ENCODE measurements around the gene NECTIN3.

Gene NECTIN3, protein sequence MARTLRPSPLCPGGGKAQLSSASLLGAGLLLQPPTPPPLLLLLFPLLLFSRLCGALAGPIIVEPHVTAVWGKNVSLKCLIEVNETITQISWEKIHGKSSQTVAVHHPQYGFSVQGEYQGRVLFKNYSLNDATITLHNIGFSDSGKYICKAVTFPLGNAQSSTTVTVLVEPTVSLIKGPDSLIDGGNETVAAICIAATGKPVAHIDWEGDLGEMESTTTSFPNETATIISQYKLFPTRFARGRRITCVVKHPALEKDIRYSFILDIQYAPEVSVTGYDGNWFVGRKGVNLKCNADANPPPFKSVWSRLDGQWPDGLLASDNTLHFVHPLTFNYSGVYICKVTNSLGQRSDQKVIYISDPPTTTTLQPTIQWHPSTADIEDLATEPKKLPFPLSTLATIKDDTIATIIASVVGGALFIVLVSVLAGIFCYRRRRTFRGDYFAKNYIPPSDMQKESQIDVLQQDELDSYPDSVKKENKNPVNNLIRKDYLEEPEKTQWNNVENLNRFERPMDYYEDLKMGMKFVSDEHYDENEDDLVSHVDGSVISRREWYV

GRCh38 chr3:111071257-111072030, at the start of gene NECTIN3:
Gene NECTIN3 (plus strand): TSS chr3:111071816. CDS start chr3:111072018, 202 bp downstream.
- DNase-seq: peak; percentile 92

DNA sequence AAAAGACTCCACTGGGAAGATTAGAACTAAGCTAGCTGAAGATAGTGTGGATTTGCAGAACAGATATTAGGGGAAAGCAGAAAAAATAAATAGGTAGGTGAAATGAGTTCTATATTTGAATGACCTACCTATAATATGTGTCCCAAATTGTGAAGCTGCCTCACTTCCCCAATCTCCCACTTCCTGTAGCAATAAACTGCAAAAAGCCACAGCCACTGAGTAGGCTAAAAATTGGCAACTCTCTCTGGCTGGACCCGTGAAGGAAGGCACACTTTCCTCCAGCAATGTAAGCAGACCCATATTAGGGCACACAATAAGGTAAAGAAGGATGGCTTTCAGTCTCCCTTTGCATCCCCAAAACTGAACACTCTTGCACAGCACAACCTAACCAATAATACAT, 43.7 kb upstream of the NECTIN3 start:
- DNase-seq: no peak

DNA sequence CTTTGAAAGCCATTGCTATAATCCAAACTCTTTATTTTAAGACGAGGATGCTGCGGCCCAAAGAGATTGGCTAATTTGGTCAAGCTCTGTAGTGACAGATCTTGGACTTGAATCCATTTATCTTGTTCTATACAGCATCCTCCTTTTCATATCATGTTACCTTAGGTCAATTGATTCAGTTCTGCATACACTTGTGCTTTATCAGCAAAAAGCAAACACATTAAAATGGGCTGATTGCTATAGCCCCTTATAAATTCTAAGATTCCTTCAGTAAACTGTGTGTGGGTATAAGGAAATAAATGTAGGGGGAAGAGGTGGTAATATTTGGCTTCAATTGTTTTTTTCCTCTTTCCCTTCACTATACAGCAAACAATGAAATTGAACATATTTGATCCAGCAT, 40.1 kb upstream of the NECTIN3 start:
- DNase-seq: no peak

- no peak for DNase-seq
Observed at GRCh38 chr3:111032677-111033076, 38.9 kb upstream of the NECTIN3 start.

- no peak for DNase-seq
Observed at GRCh38 chr3:111033470-111034050, 38.1 kb upstream of the NECTIN3 start.

DNA sequence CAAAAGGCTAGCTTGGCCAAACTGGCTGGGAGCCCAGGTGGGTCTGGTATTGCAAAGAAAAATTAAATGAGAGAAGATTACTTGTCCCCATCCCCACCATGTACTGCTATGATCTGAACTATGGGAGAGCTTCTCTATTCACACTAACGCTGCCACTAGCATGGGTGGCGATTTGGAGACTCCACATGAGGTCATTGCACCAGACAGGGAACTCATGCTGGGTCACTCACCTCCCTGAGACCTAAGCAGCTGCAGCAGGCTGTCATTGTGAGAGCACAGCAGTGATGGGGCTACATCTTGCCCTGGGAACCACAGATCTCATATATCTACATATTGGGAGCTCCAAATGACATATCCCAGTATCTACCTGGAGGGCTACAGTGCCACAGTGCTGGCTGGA, 36.3 kb upstream of the NECTIN3 start:
- no peak for DNase-seq

GRCh38 chr3:111035902-111036301, 35.7 kb upstream of the NECTIN3 start:
- no peak for DNase-seq

- no peak for DNase-seq
Observed at GRCh38 chr3:111040959-111041358, 30.7 kb upstream of the NECTIN3 start.

DNA sequence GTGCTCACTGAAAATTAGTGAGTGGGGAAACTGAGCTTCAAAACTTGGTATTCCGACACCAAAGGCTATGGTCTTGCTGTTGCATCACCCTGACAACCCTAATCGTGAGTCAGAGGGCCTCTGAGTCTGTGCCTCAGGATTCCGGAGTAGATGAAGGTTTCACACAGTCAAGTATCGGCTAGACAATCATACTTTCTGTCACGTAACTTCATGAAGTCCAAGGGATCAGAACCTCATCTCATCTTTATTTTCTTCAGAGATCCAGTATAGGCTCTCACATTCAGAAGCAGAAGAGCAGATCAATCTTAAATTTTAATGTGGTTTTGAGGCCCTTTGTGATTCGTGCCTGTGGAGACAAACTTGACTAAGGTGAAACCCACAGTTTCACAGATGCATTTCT, 26.1 kb upstream of the NECTIN3 start:
- no peak for DNase-seq

DNA sequence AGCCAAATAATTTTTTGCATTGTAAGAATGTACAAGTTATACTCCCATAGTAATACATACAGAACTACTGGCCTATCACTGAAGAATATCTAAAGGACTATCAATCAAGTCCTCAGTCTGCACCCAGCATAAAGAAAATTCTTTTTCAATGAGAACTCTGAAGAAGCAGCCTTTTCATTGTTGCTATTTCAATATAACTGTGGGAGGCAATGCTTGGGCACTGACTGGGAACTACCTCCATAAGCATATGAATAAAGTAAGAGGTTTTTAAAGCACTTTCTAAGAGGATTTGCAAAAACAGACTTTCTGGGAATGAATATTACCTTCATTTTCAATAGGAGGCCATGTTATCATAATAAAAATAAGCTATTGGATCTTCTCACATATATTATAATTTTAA, 24.6 kb upstream of the NECTIN3 start:
- no peak for DNase-seq

DNA sequence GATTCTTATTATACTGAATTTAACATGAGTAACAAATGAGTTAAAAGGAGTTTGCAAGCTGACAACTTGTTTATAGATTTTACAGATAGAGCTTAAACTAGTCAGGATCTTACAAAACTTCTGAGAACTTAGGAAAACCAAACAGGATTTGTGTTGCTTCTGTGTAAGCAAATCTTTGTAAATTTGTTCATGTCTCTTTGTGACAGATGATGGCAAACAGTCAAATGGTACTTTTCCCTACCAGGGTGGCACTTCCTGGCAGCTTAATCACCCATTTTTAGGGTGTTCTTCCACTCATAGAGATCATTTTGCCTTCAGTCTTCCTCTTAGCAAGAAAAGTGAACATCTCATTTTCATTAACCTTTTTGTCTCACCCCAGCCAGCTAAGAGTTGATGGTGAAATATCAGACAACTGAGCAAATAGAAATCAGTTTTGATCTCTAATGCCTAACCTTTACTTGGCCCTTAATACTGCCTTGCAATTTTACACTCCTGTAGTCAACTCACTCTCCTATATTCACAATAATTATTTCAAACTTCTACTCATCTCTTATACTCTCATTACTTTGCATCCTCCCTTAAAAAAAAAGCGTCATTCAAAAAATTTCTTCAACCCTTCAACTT, 23.7 kb upstream of the NECTIN3 start:
- no peak for DNase-seq

- DNase-seq: no peak
Observed at GRCh38 chr3:111051354-111051753, 20.3 kb upstream of the NECTIN3 start.

DNA sequence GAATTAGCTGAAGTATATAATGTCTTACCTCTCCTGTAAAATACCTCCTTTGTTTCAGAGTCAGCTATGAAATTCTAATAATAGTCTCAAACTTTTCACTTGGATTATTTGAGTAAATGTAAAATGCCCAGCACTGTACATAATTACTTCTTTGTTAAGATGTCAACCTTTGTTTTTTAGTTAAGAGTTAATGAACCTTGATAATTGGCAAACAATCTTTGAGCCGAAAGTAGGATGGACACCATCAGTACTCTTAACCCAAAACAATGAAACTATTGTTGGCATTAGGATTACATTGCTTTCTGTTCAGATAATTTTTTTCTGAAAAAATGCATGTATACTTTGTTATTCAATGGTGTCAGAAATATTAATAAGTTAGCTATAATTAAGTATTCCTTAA, 3.0 kb upstream of the NECTIN3 start:
- no peak for DNase-seq

DNA sequence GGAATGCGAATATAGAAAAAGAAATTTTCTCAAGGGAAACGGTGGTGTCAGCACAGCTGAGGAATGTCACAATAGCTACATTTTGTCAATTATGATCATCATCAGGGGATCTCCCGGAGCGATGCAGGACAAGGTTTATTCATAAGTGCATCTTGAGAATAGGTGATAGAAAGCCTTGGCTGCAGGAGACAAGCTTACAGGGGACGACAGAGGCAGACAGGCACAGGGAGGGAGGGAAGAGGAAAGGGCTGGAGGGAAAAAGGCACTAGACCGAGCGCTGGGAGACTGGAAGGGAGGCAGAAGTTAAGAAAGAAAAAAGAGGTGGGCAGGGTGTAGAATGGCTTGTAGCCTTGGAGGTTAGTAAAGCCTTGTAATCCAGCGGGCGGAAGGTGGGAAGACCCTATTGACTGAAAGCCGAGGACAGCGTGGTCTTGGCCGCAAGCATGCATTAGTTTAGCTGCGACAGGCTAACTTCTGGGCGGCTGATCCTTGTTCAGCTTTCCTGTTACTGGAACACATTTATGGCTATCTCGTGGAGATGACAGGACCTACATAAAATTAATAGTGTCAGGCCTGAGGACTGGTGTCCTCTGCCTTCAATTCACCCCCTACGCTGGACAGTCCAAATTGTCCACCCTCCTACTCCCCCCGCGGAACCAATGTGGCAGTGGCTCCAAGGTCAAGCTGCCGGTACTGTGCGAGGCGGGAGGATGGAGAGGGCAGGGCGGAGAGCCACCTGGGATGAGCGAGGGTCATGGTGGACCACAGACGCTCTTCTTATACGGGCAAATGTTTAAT, 1.4 kb upstream of the NECTIN3 start:
- DNase-seq: no peak

DNA sequence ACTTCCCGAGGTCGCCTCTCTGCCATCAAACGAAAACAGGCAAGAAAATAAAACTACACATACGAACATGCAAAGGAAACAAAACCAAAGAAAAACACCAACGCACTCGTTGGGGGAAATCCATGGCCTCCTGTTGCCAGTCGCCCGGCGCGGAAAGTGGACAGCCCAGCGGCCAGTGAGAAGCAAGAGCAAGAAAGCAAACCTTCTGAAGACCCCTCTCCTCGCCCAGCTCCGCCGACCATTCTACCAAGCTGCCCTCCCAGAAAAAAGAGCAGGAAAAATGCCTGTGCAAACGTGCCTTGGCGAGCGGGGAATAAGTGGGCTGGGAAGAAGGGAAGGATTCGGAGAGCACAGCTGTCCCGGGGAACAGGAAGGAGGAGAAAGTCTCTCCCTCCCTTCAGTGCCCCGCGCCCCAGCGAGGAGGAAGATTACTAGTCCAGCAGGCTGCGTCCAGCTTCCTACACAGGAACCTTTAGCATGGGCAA, 802 bp upstream of the NECTIN3 start:
- DNase-seq: peak; percentile 35

DNA sequence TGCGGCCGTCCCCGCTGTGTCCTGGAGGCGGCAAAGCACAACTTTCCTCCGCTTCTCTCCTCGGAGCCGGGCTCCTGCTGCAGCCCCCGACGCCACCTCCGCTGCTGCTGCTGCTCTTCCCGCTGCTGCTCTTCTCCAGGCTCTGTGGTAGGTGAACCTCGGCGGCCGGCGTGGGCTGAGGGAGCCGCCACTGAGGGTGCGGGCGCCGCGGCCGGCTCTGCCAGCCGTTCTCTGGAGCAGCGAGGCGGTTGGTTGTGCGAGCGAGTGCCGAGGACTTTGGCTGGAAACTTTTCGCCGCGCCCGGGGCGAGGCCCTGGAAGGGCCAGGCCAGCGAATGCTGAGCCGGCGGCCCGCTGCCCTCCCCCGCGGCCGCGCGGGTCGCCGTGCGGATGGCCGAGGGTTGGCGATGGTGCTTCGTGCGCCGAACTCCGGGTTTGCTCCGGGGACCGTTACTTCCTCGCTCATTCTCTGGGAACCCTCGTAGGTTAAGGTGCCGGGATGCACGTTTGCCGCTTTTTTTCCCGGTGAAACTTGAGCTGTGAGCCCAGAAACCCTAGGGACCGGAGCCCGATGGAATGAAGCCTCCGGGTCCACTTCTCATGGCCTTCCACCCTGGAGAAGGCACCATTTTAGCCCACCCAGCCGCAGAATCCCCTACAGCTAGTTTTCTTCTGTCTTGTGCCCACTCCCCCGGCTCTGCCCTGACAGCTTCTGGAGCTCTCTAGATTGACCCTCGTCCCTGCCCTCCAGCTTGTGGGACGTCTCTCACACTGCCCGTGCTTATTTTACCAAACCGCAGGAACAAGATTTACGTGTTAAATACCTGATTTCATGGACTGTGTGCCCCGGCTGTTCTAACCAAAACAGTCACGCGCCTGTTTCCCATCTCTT, 660 bp downstream of the NECTIN3 start:
- peak; percentile 15 for DNase-seq

- DNase-seq: no peak
Observed at GRCh38 chr3:111073218-111073617, 1.6 kb downstream of the NECTIN3 start.

DNA sequence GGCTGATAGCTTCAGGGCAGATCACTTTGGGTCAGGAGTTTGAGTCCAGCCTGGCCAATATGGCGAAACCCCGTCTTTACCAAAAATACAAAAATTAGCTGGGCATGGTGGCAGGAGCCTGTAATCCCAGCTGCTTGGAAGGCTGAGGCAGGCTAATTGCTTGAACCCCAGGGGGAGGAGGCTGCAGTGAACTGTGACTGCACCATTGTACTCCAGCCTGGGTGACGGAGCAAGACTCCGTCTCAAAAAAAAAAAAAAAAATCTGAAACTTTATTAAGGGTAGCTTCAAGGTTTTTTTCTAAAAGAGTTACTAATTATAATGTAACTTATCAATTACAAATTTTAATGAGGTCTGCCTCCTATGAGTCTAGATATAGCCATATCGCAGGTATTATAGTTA, 5.1 kb downstream of the NECTIN3 start:
- DNase-seq: no peak

DNA sequence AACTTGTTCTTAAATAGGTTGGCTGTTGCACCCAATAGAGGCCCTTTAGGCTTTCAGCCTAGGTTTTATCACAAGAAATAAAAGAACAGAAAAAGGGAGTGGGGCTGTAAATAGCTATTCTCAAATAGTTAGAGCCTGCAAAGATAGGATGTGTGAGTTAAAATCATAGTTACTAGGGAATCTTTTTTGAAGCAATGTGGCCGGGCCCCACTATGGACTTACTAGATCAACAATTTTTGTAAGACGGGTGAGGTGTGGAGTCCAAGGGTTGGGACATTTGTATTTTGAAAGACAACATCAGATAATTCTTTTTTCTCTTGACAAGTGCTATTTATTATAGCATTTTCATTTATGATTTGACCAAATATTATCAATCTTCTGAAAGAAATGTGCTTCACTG, 5.8 kb downstream of the NECTIN3 start:
- DNase-seq: no peak

GRCh38 chr3:111080413-111080812, 8.8 kb downstream of the NECTIN3 start:
- DNase-seq: peak; percentile 29

DNA sequence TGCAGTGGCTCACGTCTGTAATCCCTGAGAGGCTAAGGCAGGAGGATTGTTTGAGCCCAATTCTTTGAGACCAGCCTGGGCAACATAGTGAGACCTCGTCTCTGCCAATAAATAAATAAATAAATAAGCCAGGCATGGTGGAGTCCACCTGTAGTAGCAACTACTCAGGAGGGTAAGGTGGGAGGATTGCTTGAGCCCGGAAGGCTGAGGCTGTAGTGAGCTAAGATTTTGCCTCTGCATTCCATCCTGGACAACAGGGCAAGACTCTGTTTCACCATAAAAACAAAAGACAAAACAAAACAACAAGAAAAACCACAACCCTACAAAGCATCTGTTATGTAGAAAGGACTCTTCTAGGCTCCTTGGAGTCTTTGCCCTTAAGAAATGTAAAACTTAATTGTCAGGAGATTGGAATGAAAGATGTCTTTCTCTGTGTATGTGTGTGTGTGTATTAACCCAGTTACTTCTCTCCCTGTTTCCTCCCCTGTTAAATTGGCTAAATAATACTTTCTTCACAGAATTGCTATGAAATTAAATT, 9.5 kb downstream of the NECTIN3 start:
- no peak for DNase-seq

All from CD4-positive, alpha-beta T cell treated with Interleukin-17A for 1 hour (primary cell).